Hepatocyte (in vitro differentiated cells): ENCODE data around the gene TMPRSS15. TPM values are rescaled to one million over a fixed set of nuclear protein-coding genes. Genes with fewer than 3 reads are reported as not detected.
A peak's percentile ranks its signal among the peaks of the same experiment; 100 is the strongest.

ENCODE experiments used
- DNase-seq: peaks from one replicate; pipeline ENCODE4 v3.0.0-alpha.2; 2016; ENCODE audit warnings: low spot score
- H2AFZ ChIP-seq: fragments of 200-600 bp; sonication (generic); 2 replicates; pipeline ENCODE4 v1.6.0; 2016; ENCODE audit warnings: antibody characterized with exemption, mild to moderate bottlenecking
- H3K27ac ChIP-seq: fragments of 200-600 bp; sonication (generic); 2 replicates; pipeline ENCODE4 v1.5.1; 2016; ENCODE audit warnings: mild to moderate bottlenecking
- H3K27me3 ChIP-seq: fragments of 200-600 bp; sonication (generic); 2 replicates; pipeline ENCODE4 v1.6.1; 2016
- H3K36me3 ChIP-seq: fragments of 200-600 bp; sonication (generic); replicated peaks from 2 replicates; pipeline ENCODE4 v1.5.1; 2016; ENCODE audit warnings: low read depth; ENCODE audit not compliant: insufficient read depth
- H3K4me1 ChIP-seq: fragments of 200-600 bp; sonication (generic); 2 replicates; pipeline ENCODE4 v1.5.1; 2016; ENCODE audit warnings: mild to moderate bottlenecking, moderate library complexity; ENCODE audit not compliant: insufficient read depth
- H3K4me2 ChIP-seq: fragments of 200-600 bp; sonication (generic); 2 replicates; pipeline ENCODE4 v1.6.0; 2016
- H3K4me3 ChIP-seq: fragments of 200-600 bp; sonication (generic); 2 replicates; pipeline ENCODE4 v1.5.1; 2016; ENCODE audit warnings: mild to moderate bottlenecking
- H3K79me2 ChIP-seq: fragments of 200-600 bp; sonication (generic); 2 replicates; pipeline ENCODE4 v1.6.0; 2017; ENCODE audit warnings: mild to moderate bottlenecking
- H3K9me2 ChIP-seq: fragments of 200-600 bp; sonication (generic); replicated peaks from 2 replicates; pipeline ENCODE4 v1.6.0; 2017; ENCODE audit warnings: mild to moderate bottlenecking; ENCODE audit not compliant: insufficient read depth
- H3K9me3 ChIP-seq: fragments of 200-600 bp; sonication (generic); 2 replicates; pipeline ENCODE4 v1.5.1; 2016; ENCODE audit warnings: low read depth, mild to moderate bottlenecking
- H4K20me1 ChIP-seq: fragments of 200-600 bp; sonication (generic); 2 replicates; pipeline ENCODE4 v1.6.0; 2016; ENCODE audit warnings: mild to moderate bottlenecking; ENCODE audit not compliant: insufficient read depth, poor library complexity, severe bottlenecking
- CTCF ChIP-seq: fragments of 200-600 bp; sonication (generic); IDR thresholded peaks from 2 replicates; pipeline ENCODE4 v1.5.1; 2016; ENCODE audit warnings: antibody characterized with exemption, mild to moderate bottlenecking; ENCODE audit not compliant: poor library complexity
- EZH2 ChIP-seq: fragments of 200-600 bp; sonication (generic); IDR thresholded peaks from 2 replicates; pipeline ENCODE4 v1.6.1; 2016; ENCODE audit warnings: antibody characterized with exemption, mild to moderate bottlenecking, borderline replicate concordance
- EZH2phosphoT487 ChIP-seq: fragments of 200-600 bp; sonication (generic); IDR thresholded peaks from one replicate; pipeline ENCODE4 v1.6.1; 2018; ENCODE audit warnings: antibody characterized with exemption, mild to moderate bottlenecking, low read depth, moderate library complexity; ENCODE audit not compliant: unreplicated experiment, severe bottlenecking
- WGBS: methylation state at CpG from one replicate; pipeline ENCODE4 v1.1.6; 2016; ENCODE audit warnings: low lambda C conversion rate; ENCODE audit errors: missing lambda C conversion rate; 5-methylcytosine and 5-hydroxymethylcytosine counted together
- polyA plus RNA-seq: library from polyadenylated mRNA; unstranded; fragments of >200 nt; fragmentation: Nextera tagmentation; extraction: Ambion mirVana; gene quantifications from 2 replicates; pipeline ENCODE4 v1.2.1, GENCODE V29; 2016
- total RNA-seq: library from RNA; depleted of rRNA; stranded (reverse); fragments of >200 nt; gene quantifications from 2 replicates; pipeline ENCODE4 v1.2.3, GENCODE V29; 2014

Gene TMPRSS15
- total RNA-seq (0.07 TPM in 1 of 2 replicates, not detected in the other), polyA plus RNA-seq (not detected in 2 replicates)

GRCh38 chr21:18403735-18404450 lies at the start of gene TMPRSS15:
Gene TMPRSS15 (minus strand): TSS chr21:18403785. CDS start chr21:18403622, 163 bp downstream.
- Histone ChIP-seq H3K4me1 (no peaks in the 10 kb centered on the region), H3K9me3 (no peaks in the 10 kb centered on the region), H3K9me2 (no peaks in the 10 kb centered on the region), H3K36me3 (no peaks in the 10 kb centered on the region), H4K20me1 (no peaks in the 10 kb centered on the region), H3K4me2 (no peak within 1 kb of the TSS), H3K79me2 (no peaks in the 10 kb centered on the region), H3K27me3 (no peaks in the 10 kb centered on the region), H3K4me3 (no peak within 1 kb of the TSS), H3K27ac (no peak within 1 kb of the TSS), H2AFZ (no peak within 1 kb of the TSS)
- no peak for TF ChIP-seq EZH2phosphoT487
- no peak for TF ChIP-seq EZH2
- TF ChIP-seq CTCF, result no peak
- WGBS, result 61% methylated on average over 1 of the region's 1 CpG
- no peak for DNase-seq

GRCh38 chr21:18451670-18452069 lies 48.1 kb upstream of the TMPRSS15 start:
- H3K4me2 ChIP-seq, result no peak overlapping the region
- TF ChIP-seq EZH2 (no peak), EZH2phosphoT487 (no peak)
- H4K20me1 ChIP-seq, result no peaks in the 10 kb centered on the region
- 97% methylated on average over 2 of the region's 2 CpGs for WGBS
- no peaks in the 10 kb centered on the region for H3K36me3 ChIP-seq
- H2AFZ ChIP-seq, result no peak overlapping the region
- no peaks in the 10 kb centered on the region for H3K9me3 ChIP-seq
- peaks cover 6% of the 10 kb centered on the region for H3K4me1 ChIP-seq
- DNase-seq, result no peak
- no peaks in the 10 kb centered on the region for H3K27me3 ChIP-seq
- no peaks in the 10 kb centered on the region for H3K79me2 ChIP-seq
- peak overlapping the region; percentile 84 for H3K27ac ChIP-seq
- H3K9me2 ChIP-seq, result no peaks in the 10 kb centered on the region
- H3K4me3 ChIP-seq, result no peak overlapping the region

- DNase-seq, result peak; percentile 6
- peaks cover 6% of the 10 kb centered on the region for H3K4me1 ChIP-seq
- H2AFZ ChIP-seq, result no peak overlapping the region
- H3K36me3 ChIP-seq, result no peaks in the 10 kb centered on the region
- H4K20me1 ChIP-seq, result no peaks in the 10 kb centered on the region
- H3K79me2 ChIP-seq, result no peaks in the 10 kb centered on the region
- H3K4me3 ChIP-seq, result no peak overlapping the region
- 58% methylated on average over 8 of the region's 8 CpGs for WGBS
- H3K9me3 ChIP-seq, result no peaks in the 10 kb centered on the region
- no peaks in the 10 kb centered on the region for H3K9me2 ChIP-seq
- H3K27me3 ChIP-seq, result no peaks in the 10 kb centered on the region
- no peak overlapping the region for H3K4me2 ChIP-seq
- peak overlapping the region; percentile 84 for H3K27ac ChIP-seq
- TF ChIP-seq EZH2phosphoT487, result no peak
- TF ChIP-seq CTCF, result no peak
- no peak for TF ChIP-seq EZH2
Measured at GRCh38 chr21:18449605-18450550, 46.3 kb upstream of the TMPRSS15 start.

- peaks cover 4% of the 10 kb centered on the region for H3K9me2 ChIP-seq
- no peak for DNase-seq
- 89% methylated on average over 6 of the region's 6 CpGs for WGBS
- no peak overlapping the region for H3K4me2 ChIP-seq
- H3K36me3 ChIP-seq, result no peaks in the 10 kb centered on the region
- no peak overlapping the region for H3K27ac ChIP-seq
- H2AFZ ChIP-seq, result no peak overlapping the region
- H3K79me2 ChIP-seq, result no peaks in the 10 kb centered on the region
- H3K27me3 ChIP-seq, result no peaks in the 10 kb centered on the region
- no peaks in the 10 kb centered on the region for H4K20me1 ChIP-seq
- H3K4me1 ChIP-seq, result no peaks in the 10 kb centered on the region
- TF ChIP-seq EZH2, result no peak
- TF ChIP-seq EZH2phosphoT487, result no peak
- no peak for TF ChIP-seq CTCF
- H3K9me3 ChIP-seq, result no peaks in the 10 kb centered on the region
- no peak overlapping the region for H3K4me3 ChIP-seq
Measured at GRCh38 chr21:18443701-18444100, 40.1 kb upstream of the TMPRSS15 start.
